ENCODE results near the gene ITPR1. TPM values are rescaled to one million over a fixed set of nuclear protein-coding genes. Genes with fewer than 3 reads are reported as not detected.

Gene ITPR1
- polyA plus RNA-seq, 1 donor from 2014 or later: 2.1 TPM

DNA sequence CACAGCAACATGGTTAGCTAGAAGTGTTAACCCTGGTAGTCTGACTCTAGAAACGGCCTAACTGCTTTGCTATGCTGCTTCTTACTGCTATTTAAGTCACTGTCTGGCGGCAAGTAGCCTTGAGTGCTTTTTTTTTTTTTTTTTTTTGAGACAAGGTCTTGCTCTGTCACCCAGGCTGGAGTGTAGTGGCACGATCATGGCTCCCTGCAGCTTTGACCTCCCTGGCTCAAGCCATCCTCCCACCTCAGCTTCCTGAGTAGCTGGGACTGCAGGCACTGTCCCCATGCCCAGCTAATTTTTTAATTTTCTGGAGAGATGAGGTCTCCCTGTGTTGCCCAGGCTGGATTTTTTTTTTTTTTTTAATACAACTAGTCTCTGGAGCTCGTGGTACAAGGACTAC, 93.2 kb downstream of the ITPR1 start:
- Histone ChIP-seq H3K4me2 (ENCODE audit: low read length) (no peak overlapping the region), H3K27me3 (ENCODE audit: insufficient read depth, low read depth, low read length) (no peaks in the 10 kb centered on the region), H3K36me3 (ENCODE audit: insufficient read depth, low read length) (no peaks in the 10 kb centered on the region), H3K9ac (ENCODE audit: low read length) (no peak overlapping the region), H4K20me1 (ENCODE audit: insufficient read depth) (no peaks in the 10 kb centered on the region), H3K9me2 (ENCODE audit: insufficient read depth, low read length) (no peaks in the 10 kb centered on the region), H3K27ac (ENCODE audit: low read length) (no peak overlapping the region), H3K4me3 (ENCODE audit: low read length) (no peak overlapping the region), H3K9me3 (ENCODE audit: low read length) (no peaks in the 10 kb centered on the region), H3F3A (ENCODE audit: insufficient read depth, low read length, poor library complexity, severe bottlenecking) (no peaks in the 10 kb centered on the region), H2AFZ (ENCODE audit: low read depth, low read length) (no peak overlapping the region), H3K79me2 (replicated peaks; ENCODE audit: insufficient read depth, low read length) (no peaks in the 10 kb centered on the region)
- TF ChIP-seq, protein P1, sequence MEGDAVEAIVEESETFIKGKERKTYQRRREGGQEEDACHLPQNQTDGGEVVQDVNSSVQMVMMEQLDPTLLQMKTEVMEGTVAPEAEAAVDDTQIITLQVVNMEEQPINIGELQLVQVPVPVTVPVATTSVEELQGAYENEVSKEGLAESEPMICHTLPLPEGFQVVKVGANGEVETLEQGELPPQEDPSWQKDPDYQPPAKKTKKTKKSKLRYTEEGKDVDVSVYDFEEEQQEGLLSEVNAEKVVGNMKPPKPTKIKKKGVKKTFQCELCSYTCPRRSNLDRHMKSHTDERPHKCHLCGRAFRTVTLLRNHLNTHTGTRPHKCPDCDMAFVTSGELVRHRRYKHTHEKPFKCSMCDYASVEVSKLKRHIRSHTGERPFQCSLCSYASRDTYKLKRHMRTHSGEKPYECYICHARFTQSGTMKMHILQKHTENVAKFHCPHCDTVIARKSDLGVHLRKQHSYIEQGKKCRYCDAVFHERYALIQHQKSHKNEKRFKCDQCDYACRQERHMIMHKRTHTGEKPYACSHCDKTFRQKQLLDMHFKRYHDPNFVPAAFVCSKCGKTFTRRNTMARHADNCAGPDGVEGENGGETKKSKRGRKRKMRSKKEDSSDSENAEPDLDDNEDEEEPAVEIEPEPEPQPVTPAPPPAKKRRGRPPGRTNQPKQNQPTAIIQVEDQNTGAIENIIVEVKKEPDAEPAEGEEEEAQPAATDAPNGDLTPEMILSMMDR (IDR thresholded peaks at IDR 0.05; ENCODE audit: poor library complexity, severe bottlenecking): no peak
- TF ChIP-seq, protein P2, sequence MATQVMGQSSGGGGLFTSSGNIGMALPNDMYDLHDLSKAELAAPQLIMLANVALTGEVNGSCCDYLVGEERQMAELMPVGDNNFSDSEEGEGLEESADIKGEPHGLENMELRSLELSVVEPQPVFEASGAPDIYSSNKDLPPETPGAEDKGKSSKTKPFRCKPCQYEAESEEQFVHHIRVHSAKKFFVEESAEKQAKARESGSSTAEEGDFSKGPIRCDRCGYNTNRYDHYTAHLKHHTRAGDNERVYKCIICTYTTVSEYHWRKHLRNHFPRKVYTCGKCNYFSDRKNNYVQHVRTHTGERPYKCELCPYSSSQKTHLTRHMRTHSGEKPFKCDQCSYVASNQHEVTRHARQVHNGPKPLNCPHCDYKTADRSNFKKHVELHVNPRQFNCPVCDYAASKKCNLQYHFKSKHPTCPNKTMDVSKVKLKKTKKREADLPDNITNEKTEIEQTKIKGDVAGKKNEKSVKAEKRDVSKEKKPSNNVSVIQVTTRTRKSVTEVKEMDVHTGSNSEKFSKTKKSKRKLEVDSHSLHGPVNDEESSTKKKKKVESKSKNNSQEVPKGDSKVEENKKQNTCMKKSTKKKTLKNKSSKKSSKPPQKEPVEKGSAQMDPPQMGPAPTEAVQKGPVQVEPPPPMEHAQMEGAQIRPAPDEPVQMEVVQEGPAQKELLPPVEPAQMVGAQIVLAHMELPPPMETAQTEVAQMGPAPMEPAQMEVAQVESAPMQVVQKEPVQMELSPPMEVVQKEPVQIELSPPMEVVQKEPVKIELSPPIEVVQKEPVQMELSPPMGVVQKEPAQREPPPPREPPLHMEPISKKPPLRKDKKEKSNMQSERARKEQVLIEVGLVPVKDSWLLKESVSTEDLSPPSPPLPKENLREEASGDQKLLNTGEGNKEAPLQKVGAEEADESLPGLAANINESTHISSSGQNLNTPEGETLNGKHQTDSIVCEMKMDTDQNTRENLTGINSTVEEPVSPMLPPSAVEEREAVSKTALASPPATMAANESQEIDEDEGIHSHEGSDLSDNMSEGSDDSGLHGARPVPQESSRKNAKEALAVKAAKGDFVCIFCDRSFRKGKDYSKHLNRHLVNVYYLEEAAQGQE (IDR thresholded peaks at IDR 0.05; ENCODE audit: borderline replicate concordance): no peak
- no peak for TF ChIP-seq MXI1 (conservative IDR thresholded peaks at IDR 0.05; ENCODE audit: poor library complexity, severe bottlenecking)
- TF ChIP-seq EP300 (conservative IDR thresholded peaks at IDR 0.05; ENCODE audit: poor library complexity, severe bottlenecking): no peak
- TF ChIP-seq SMC3 (conservative IDR thresholded peaks at IDR 0.05; ENCODE audit: poor library complexity): no peak
- no peak for TF ChIP-seq TAF1 (IDR thresholded peaks at IDR 0.05; ENCODE audit: low read depth)
- TF ChIP-seq RAD21 (conservative IDR thresholded peaks at IDR 0.05): no peak
- TF ChIP-seq EZH2 (IDR thresholded peaks at IDR 0.05; ENCODE audit: borderline replicate concordance, insufficient read depth, low read length, poor library complexity, severe bottlenecking): no peak
- TF ChIP-seq POLR2AphosphoS5 (IDR thresholded peaks at IDR 0.05): no peak

DNA sequence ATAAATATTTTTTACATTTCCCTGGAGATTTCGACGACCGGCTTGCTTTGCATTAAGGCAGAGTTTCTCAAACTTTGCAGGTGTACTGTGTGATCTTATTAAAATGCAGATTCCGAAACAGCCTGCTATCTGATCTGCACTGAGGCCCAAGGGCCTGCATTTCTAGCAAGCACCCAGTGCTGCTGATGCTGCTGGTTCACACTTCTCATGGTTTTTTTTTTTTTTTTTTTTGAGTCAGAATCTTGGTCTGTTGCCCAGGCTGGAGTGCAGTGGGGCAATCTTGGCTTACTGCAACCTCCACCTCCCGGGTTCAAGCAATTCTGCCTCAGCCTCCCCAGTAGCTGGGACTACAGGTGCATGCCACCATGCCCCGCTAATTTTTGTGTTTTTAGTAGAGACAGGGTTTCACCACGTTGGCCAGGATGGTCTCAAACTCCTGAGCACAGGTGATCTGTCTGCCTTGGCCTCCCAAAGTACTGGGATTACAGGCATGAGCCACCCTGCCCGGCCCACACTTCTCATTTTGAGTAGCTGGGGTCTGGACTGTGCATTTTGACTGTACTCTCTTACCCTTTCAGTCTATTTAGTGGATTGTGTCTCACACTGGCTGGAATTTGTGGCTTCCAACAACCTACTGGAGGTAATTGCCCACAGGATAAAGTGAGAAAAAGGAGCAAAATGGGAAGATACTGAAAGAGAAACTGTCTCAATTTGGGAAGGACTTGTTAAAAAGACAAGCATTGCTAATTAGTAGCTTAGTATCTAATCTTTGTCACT, 94.1 kb downstream of the ITPR1 start:
- no peak overlapping the region for H2AFZ ChIP-seq (ENCODE audit: low read depth, low read length)
- H3K9me2 ChIP-seq (ENCODE audit: insufficient read depth, low read length): no peaks in the 10 kb centered on the region
- no peaks in the 10 kb centered on the region for H4K20me1 ChIP-seq (ENCODE audit: insufficient read depth)
- H3K27ac ChIP-seq (ENCODE audit: low read length): no peak overlapping the region
- TF ChIP-seq EZH2 (IDR thresholded peaks at IDR 0.05; ENCODE audit: borderline replicate concordance, insufficient read depth, low read length, poor library complexity, severe bottlenecking) (no peak), POLR2AphosphoS5 (IDR thresholded peaks at IDR 0.05) (no peak), SMC3 (conservative IDR thresholded peaks at IDR 0.05; ENCODE audit: poor library complexity) (no peak), EP300 (conservative IDR thresholded peaks at IDR 0.05; ENCODE audit: poor library complexity, severe bottlenecking) (no peak), MXI1 (conservative IDR thresholded peaks at IDR 0.05; ENCODE audit: poor library complexity, severe bottlenecking) (no peak)
- no peak overlapping the region for H3K9ac ChIP-seq (ENCODE audit: low read length)
- no peak overlapping the region for H3K4me3 ChIP-seq (ENCODE audit: low read length)
- no peaks in the 10 kb centered on the region for H3K9me3 ChIP-seq (ENCODE audit: low read length)
- no peaks in the 10 kb centered on the region for H3K27me3 ChIP-seq (ENCODE audit: insufficient read depth, low read depth, low read length)
- H3K4me2 ChIP-seq (ENCODE audit: low read length): no peak overlapping the region
- no peaks in the 10 kb centered on the region for H3K79me2 ChIP-seq (replicated peaks; ENCODE audit: insufficient read depth, low read length)
- no peaks in the 10 kb centered on the region for H3K36me3 ChIP-seq (ENCODE audit: insufficient read depth, low read length)
- H3F3A ChIP-seq (ENCODE audit: insufficient read depth, low read length, poor library complexity, severe bottlenecking): no peaks in the 10 kb centered on the region

Data from neural cell (in vitro differentiated cells).